ENCODE data around the gene ASF1A.
A peak's percentile ranks its signal among the peaks of the same experiment; 100 is the strongest.

Gene ASF1A

GRCh38 chr6:118896339-118897136 lies 2.6 kb downstream of the ASF1A start:
- DNase-seq, result peak in 1 of 2 donors; percentile 66
- H3K23ac ChIP-seq (ENCODE audit: low read length), result no peak overlapping the region
- no peak overlapping the region for H3K4me3 ChIP-seq (ENCODE audit: low read depth, low read length)
- H3K79me1 ChIP-seq (ENCODE audit: low read length), result peaks cover 14% of the 10 kb centered on the region
- H4K12ac ChIP-seq (ENCODE audit: low read depth, low read length), result no peak overlapping the region
- peaks cover 4 to 10% of the 10 kb centered on the region in 2 experiments for H3K36me3 ChIP-seq (ENCODE audit: control insufficient read depth in 1 of 2, insufficient read depth in 2 of 2, low read length in 2 of 2)
- peak overlapping the region; percentile 92 for H3K4ac ChIP-seq (ENCODE audit: low read depth, low read length)
- peak overlapping the region; percentile 83 for H4K8ac ChIP-seq (ENCODE audit: low read depth, low read length)
- no peak overlapping the region for H3K27ac ChIP-seq (ENCODE audit: low read depth, low read length)
- peak overlapping the region; percentile 25 for H3K14ac ChIP-seq (ENCODE audit: low read length)
- H2BK12ac ChIP-seq (ENCODE audit: low read length), result peak overlapping the region; percentile 77
- peaks cover 0 to 3% of the 10 kb centered on the region in 2 experiments for H3K4me1 ChIP-seq (ENCODE audit: control insufficient read depth in 1 of 2, insufficient read depth in 2 of 2, low read length in 2 of 2)
- peak overlapping the region; percentile 72 for H2BK120ac ChIP-seq (ENCODE audit: insufficient read depth, low read length, poor library complexity)
- peak overlapping the region; percentile 14 for H2AK5ac ChIP-seq (ENCODE audit: low read length)
- no CpG with 5 or more reads among the region's 5 CpGs for WGBS (ENCODE audit: extremely low coverage, insufficient coverage, insufficient read length)
- H2AFZ ChIP-seq (ENCODE audit: insufficient read depth, low read length, poor library complexity), result no peak overlapping the region
- peak overlapping the region; percentile 79 for H4K91ac ChIP-seq (ENCODE audit: low read depth, low read length)
- H3K4me2 ChIP-seq (ENCODE audit: low read length), result peak overlapping the region; percentile 38
- peaks cover 16% of the 10 kb centered on the region for H3K79me2 ChIP-seq (ENCODE audit: control insufficient read depth, insufficient read depth, low read length, poor library complexity)
- no peak overlapping the region for H3K18ac ChIP-seq (ENCODE audit: low read length)
- no peaks in the 10 kb centered on the region for H3K27me3 ChIP-seq (ENCODE audit: insufficient read depth, low read length)
- H3K9me3 ChIP-seq (ENCODE audit: insufficient read depth, low read depth, low read length), result no peaks in the 10 kb centered on the region
- peak overlapping the region; percentile 68 for H2BK5ac ChIP-seq (ENCODE audit: low read depth, low read length, poor library complexity)
- H3K9ac ChIP-seq (ENCODE audit: low read length), result no peak overlapping the region

GRCh38 chr6:118897386-118897785 lies 3.4 kb downstream of the ASF1A start:
- Histone ChIP-seq H4K91ac (ENCODE audit: low read depth, low read length) (no peak overlapping the region), H3K4me2 (ENCODE audit: low read length) (no peak overlapping the region), H3K79me1 (ENCODE audit: low read length) (peaks cover 14% of the 10 kb centered on the region), H3K79me2 (ENCODE audit: control insufficient read depth, insufficient read depth, low read length, poor library complexity) (peaks cover 16% of the 10 kb centered on the region), H3K4me3 (ENCODE audit: low read depth, low read length) (no peak overlapping the region), H2BK5ac (ENCODE audit: low read depth, low read length, poor library complexity) (no peak overlapping the region), H3K4ac (ENCODE audit: low read depth, low read length) (peak overlapping the region; percentile 92), H3K23ac (ENCODE audit: low read length) (no peak overlapping the region), H3K9ac (ENCODE audit: low read length) (no peak overlapping the region), H3K14ac (ENCODE audit: low read length) (no peak overlapping the region), H4K8ac (ENCODE audit: low read depth, low read length) (no peak overlapping the region), H3K4me1 (ENCODE audit: control insufficient read depth in 1 of 2, insufficient read depth in 2 of 2, low read length in 2 of 2) (peaks cover 0 to 3% of the 10 kb centered on the region in 2 experiments), H2BK12ac (ENCODE audit: low read length) (no peak overlapping the region), H3K27me3 (ENCODE audit: insufficient read depth, low read length) (no peaks in the 10 kb centered on the region), H2AK5ac (ENCODE audit: low read length) (no peak overlapping the region), H3K9me3 (ENCODE audit: insufficient read depth, low read depth, low read length) (no peaks in the 10 kb centered on the region), H3K36me3 (ENCODE audit: control insufficient read depth in 1 of 2, insufficient read depth in 2 of 2, low read length in 2 of 2) (peaks cover 4 to 10% of the 10 kb centered on the region in 2 experiments), H2BK120ac (ENCODE audit: insufficient read depth, low read length, poor library complexity) (no peak overlapping the region), H3K18ac (ENCODE audit: low read length) (no peak overlapping the region), H3K27ac (ENCODE audit: low read depth, low read length) (no peak overlapping the region), H4K12ac (ENCODE audit: low read depth, low read length) (no peak overlapping the region), H2AFZ (ENCODE audit: insufficient read depth, low read length, poor library complexity) (no peak overlapping the region)
- no peak for DNase-seq

- DNase-seq, result no peak
- no peak overlapping the region for H3K4me3 ChIP-seq (ENCODE audit: low read depth, low read length)
- no peak overlapping the region for H4K12ac ChIP-seq (ENCODE audit: low read depth, low read length)
- peaks cover 9% of the 10 kb centered on the region for H3K79me2 ChIP-seq (ENCODE audit: control insufficient read depth, insufficient read depth, low read length, poor library complexity)
- no peak overlapping the region for H3K27ac ChIP-seq (ENCODE audit: low read depth, low read length)
- no peak overlapping the region for H2BK12ac ChIP-seq (ENCODE audit: low read length)
- H3K18ac ChIP-seq (ENCODE audit: low read length), result no peak overlapping the region
- no peak overlapping the region for H2AFZ ChIP-seq (ENCODE audit: insufficient read depth, low read length, poor library complexity)
- H3K4me1 ChIP-seq (ENCODE audit: control insufficient read depth in 1 of 2, insufficient read depth in 2 of 2, low read length in 2 of 2), result peaks cover 0 to 9% of the 10 kb centered on the region in 2 experiments
- H3K36me3 ChIP-seq (ENCODE audit: control insufficient read depth in 1 of 2, insufficient read depth in 2 of 2, low read length in 2 of 2), result peaks cover 7 to 12% of the 10 kb centered on the region in 2 experiments
- no CpG with 5 or more reads among the region's 6 CpGs for WGBS (ENCODE audit: extremely low coverage, insufficient coverage, insufficient read length)
- no peak overlapping the region for H3K4me2 ChIP-seq (ENCODE audit: low read length)
- H2BK120ac ChIP-seq (ENCODE audit: insufficient read depth, low read length, poor library complexity), result no peak overlapping the region
- H2AK5ac ChIP-seq (ENCODE audit: low read length), result no peak overlapping the region
- no peak overlapping the region for H4K91ac ChIP-seq (ENCODE audit: low read depth, low read length)
- H4K8ac ChIP-seq (ENCODE audit: low read depth, low read length), result no peak overlapping the region
- H3K9ac ChIP-seq (ENCODE audit: low read length), result no peak overlapping the region
- H3K9me3 ChIP-seq (ENCODE audit: insufficient read depth, low read depth, low read length), result no peaks in the 10 kb centered on the region
- no peak overlapping the region for H3K14ac ChIP-seq (ENCODE audit: low read length)
- H3K23ac ChIP-seq (ENCODE audit: low read length), result no peak overlapping the region
- H2BK5ac ChIP-seq (ENCODE audit: low read depth, low read length, poor library complexity), result no peak overlapping the region
- H3K4ac ChIP-seq (ENCODE audit: low read depth, low read length), result peak overlapping the region; percentile 12
- H3K27me3 ChIP-seq (ENCODE audit: insufficient read depth, low read length), result no peaks in the 10 kb centered on the region
- H3K79me1 ChIP-seq (ENCODE audit: low read length), result peaks cover 8% of the 10 kb centered on the region
Observed at GRCh38 chr6:118899948-118900347, 6.0 kb downstream of the ASF1A start.

- H2AFZ ChIP-seq (ENCODE audit: insufficient read depth, low read length, poor library complexity), result no peak overlapping the region
- no peak overlapping the region for H4K91ac ChIP-seq (ENCODE audit: low read depth, low read length)
- H4K12ac ChIP-seq (ENCODE audit: low read depth, low read length), result no peak overlapping the region
- no peak overlapping the region for H2AK5ac ChIP-seq (ENCODE audit: low read length)
- H3K79me1 ChIP-seq (ENCODE audit: low read length), result peaks cover 3% of the 10 kb centered on the region
- H3K9me3 ChIP-seq (ENCODE audit: insufficient read depth, low read depth, low read length), result no peaks in the 10 kb centered on the region
- peaks cover 3% of the 10 kb centered on the region for H3K79me2 ChIP-seq (ENCODE audit: control insufficient read depth, insufficient read depth, low read length, poor library complexity)
- peaks cover 7 to 16% of the 10 kb centered on the region in 2 experiments for H3K36me3 ChIP-seq (ENCODE audit: control insufficient read depth in 1 of 2, insufficient read depth in 2 of 2, low read length in 2 of 2)
- no peak for DNase-seq
- peaks cover 0 to 9% of the 10 kb centered on the region in 2 experiments for H3K4me1 ChIP-seq (ENCODE audit: control insufficient read depth in 1 of 2, insufficient read depth in 2 of 2, low read length in 2 of 2)
- H3K4ac ChIP-seq (ENCODE audit: low read depth, low read length), result no peak overlapping the region
- no peak overlapping the region for H4K8ac ChIP-seq (ENCODE audit: low read depth, low read length)
- no peaks in the 10 kb centered on the region for H3K27me3 ChIP-seq (ENCODE audit: insufficient read depth, low read length)
- no peak overlapping the region for H2BK5ac ChIP-seq (ENCODE audit: low read depth, low read length, poor library complexity)
- H3K4me3 ChIP-seq (ENCODE audit: low read depth, low read length), result no peak overlapping the region
- H3K14ac ChIP-seq (ENCODE audit: low read length), result no peak overlapping the region
- no peak overlapping the region for H3K4me2 ChIP-seq (ENCODE audit: low read length)
- no peak overlapping the region for H3K23ac ChIP-seq (ENCODE audit: low read length)
- H3K27ac ChIP-seq (ENCODE audit: low read depth, low read length), result peak overlapping the region; percentile 64
- no peak overlapping the region for H2BK120ac ChIP-seq (ENCODE audit: insufficient read depth, low read length, poor library complexity)
- H3K9ac ChIP-seq (ENCODE audit: low read length), result no peak overlapping the region
- H3K18ac ChIP-seq (ENCODE audit: low read length), result no peak overlapping the region
- H2BK12ac ChIP-seq (ENCODE audit: low read length), result no peak overlapping the region
Observed at GRCh38 chr6:118902726-118903125, 8.8 kb downstream of the ASF1A start.

Data from trophoblast cell (in vitro differentiated cells and primary cell).